GM20000 (cell line): ENCODE data around the gene MTHFD2.

Experiments used
- DNase-seq: peaks from one replicate; pipeline ENCODE4 v3.0.0; 2012; ENCODE audit warnings: low spot score
- TF ChIP-seq, protein P1 (sequence below): IDR thresholded peaks from 2 replicates; pipeline ENCODE4 v1.5.1; 2012; ENCODE audit warnings: mild to moderate bottlenecking, control low read depth; ENCODE audit errors: extremely low read depth, missing control alignments

MTHFD2 gene

DNA sequence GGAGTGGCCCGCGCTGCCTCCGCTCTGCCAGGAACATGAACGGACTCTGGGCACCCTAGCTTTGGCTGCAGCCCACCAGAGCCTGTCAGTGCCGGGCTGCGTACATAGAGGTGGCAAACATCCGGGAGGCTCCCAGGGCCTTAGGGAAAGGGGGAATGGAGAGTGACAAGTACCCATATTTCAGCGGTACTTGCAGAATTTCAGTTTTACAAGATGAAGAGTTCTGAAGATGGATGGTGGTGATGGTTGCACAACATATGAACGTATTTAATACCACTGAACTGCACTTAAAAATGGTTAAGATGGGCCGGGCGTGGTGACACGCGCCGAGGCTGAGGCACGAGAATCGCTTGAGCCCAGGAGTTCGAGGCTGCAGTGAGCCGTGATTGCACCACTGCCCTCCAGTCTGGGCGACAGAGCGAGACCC, 873 bp downstream of the MTHFD2 start:
- TF ChIP-seq, protein P1, sequence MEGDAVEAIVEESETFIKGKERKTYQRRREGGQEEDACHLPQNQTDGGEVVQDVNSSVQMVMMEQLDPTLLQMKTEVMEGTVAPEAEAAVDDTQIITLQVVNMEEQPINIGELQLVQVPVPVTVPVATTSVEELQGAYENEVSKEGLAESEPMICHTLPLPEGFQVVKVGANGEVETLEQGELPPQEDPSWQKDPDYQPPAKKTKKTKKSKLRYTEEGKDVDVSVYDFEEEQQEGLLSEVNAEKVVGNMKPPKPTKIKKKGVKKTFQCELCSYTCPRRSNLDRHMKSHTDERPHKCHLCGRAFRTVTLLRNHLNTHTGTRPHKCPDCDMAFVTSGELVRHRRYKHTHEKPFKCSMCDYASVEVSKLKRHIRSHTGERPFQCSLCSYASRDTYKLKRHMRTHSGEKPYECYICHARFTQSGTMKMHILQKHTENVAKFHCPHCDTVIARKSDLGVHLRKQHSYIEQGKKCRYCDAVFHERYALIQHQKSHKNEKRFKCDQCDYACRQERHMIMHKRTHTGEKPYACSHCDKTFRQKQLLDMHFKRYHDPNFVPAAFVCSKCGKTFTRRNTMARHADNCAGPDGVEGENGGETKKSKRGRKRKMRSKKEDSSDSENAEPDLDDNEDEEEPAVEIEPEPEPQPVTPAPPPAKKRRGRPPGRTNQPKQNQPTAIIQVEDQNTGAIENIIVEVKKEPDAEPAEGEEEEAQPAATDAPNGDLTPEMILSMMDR: no peak
- no peak for DNase-seq

- DNase-seq: peak; percentile 29
- TF ChIP-seq, protein P1: no peak
These were observed 1.5 kb downstream of the MTHFD2 start for GRCh38 chr2:74199871-74200305.

DNA sequence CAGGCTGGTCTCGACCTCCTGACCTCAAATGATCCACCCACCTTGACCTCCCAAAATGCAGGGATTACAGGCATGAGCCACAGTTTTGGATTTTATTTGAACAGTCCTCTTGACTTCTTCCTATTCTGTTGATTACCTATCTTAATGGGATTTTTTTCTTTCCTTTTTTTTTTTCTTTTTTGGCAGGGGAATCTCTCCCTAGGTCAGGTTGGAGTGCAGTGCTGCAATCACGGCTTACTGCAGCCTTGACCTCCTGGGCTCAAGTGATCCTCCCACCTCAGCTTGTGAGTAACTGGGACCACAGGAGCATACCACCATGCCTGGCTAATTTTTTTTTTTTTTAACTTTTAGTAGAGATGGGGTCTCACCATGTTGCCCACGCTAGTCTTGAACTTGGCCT, 2.8 kb downstream of the MTHFD2 start:
- TF ChIP-seq, protein P1: no peak
- DNase-seq: no peak

GRCh38 chr2:74201596-74201995, 3.2 kb downstream of the MTHFD2 start:
- TF ChIP-seq, protein P1: no peak
- no peak for DNase-seq

DNA sequence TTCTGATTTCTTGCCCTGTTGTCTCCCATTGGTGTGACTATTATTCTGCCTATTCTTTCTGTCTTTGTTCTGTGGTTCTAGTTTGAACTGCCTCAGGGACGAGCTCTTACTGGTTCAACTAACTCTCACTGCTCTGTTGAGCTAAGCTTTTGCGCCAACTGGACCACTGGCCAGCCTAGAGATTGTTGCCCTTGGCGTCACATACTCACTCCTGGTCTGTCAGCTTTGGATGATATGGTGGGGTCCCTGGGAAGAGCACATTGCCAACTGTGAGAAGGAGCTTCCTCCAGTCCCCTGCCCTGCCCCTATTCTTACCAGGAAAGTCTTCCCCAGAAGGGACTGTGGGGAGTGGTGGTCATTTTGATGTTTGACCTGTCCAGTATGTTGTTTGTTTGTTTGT, 6.0 kb downstream of the MTHFD2 start:
- TF ChIP-seq, protein P1: no peak
- no peak for DNase-seq

- TF ChIP-seq, protein P1: no peak
- no peak for DNase-seq
These were observed 6.7 kb downstream of the MTHFD2 start for GRCh38 chr2:74205113-74205512.

DNA sequence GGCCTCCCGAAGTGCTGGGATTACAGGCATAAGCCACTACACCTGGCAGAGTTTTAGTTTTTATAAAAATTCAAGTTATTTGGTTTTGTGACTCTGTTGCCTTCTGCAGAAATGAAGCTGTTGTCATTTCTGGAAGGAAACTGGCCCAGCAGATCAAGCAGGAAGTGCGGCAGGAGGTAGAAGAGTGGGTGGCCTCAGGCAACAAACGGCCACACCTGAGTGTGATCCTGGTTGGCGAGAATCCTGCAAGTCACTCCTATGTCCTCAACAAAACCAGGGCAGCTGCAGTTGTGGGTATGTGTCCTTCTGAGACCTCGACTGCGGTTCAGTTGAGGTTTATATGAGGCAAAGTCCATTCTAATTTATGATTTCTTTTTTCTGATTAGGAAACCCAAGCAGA, 7.2 kb downstream of the MTHFD2 start:
- TF ChIP-seq, protein P1: no peak
- DNase-seq: no peak
